AG09319 (cell line): ENCODE data around the gene AK8.
"Not testable (repeated sequence)": the region's sequence is repeated elsewhere in the genome, so short reads cannot be mapped to it uniquely, and the experiment has no call there.

Source experiments
- DNase-seq: peaks from one replicate; pipeline ENCODE4 v3.0.0-alpha.2; 2010; ENCODE audit warnings: low read depth; ENCODE audit errors: extremely low read depth
- CTCF ChIP-seq: IDR thresholded peaks from 2 replicates; pipeline ENCODE4 v1.5.1; 2011; ENCODE audit warnings: low read depth, mild to moderate bottlenecking, inconsistent platforms, low read length, moderate library complexity

The AK8 gene

GRCh38 chr9:132728497-132728896 is 149.6 kb downstream of the AK8 start:
- no peak for TF ChIP-seq CTCF
- DNase-seq, result no peak

GRCh38 chr9:132728071-132728470 is 150.0 kb downstream of the AK8 start:
- DNase-seq, result no peak
- TF ChIP-seq CTCF, result no peak

GRCh38 chr9:132726576-132727130 is 151.4 kb downstream of the AK8 start:
- no peak for TF ChIP-seq CTCF
- DNase-seq, result no peak

- no peak for TF ChIP-seq CTCF
- DNase-seq, result no peak
Observed at GRCh38 chr9:132725306-132725705, 152.8 kb downstream of the AK8 start.

GRCh38 chr9:132723809-132724208 is 154.3 kb downstream of the AK8 start:
- no peak for TF ChIP-seq CTCF
- no peak for DNase-seq

GRCh38 chr9:132722564-132723065 is 155.5 kb downstream of the AK8 start:
- no peak for DNase-seq
- no peak for TF ChIP-seq CTCF

- no peak for TF ChIP-seq CTCF
- no peak for DNase-seq
Observed at GRCh38 chr9:132721661-132722060, 156.4 kb downstream of the AK8 start.

GRCh38 chr9:132718381-132718928 is 159.6 kb downstream of the AK8 start:
- DNase-seq, result not testable (repeated sequence)
